Naive thymus-derived CD4-positive, alpha-beta T cell (primary cell): ENCODE measurements around the gene RRAD. TPM values are rescaled to one million over a fixed set of nuclear protein-coding genes. Genes with fewer than 3 reads are reported as not detected.

Experiments
- polyA plus RNA-seq, 2 donors: library from polyadenylated mRNA; unstranded; fragments of 300-500 nt; fragmentation: Illumina TruSeq; gene quantifications; one replicate each; pipeline ENCODE4 v1.2.3, GENCODE V29; 2021
- total RNA-seq, 6 experiments: library from RNA in 5 of 6; stranded (reverse) in 5 of 6; gene quantifications; 1 replicate in 5 of 6; 2 replicates in 1 of 6; pipeline ENCODE4 v1.2.3 and lab custom pipeline; 2021 to 2026

The RRAD gene
- total and polyA plus RNA-seq, 7 experiments from 2014 or later: 0.24 to 1.6 (median 0.88) TPM; not detected in 2

Other genes with a start within 250 kb of the RRAD start
- gene CMTM4, start 228.8 kb downstream of the RRAD start, total RNA-seq: 1 to 10 TPM; 1.5 to 2.5 (median 1.8) TPM
- gene CMTM4, start 228.8 kb downstream of the RRAD start, polyA plus RNA-seq: under 1 TPM; 0.07 to 0.12 TPM
- 10 to 100 TPM; 72.3 to 85.7 (median 80.9) TPM for gene DYNC1LI2, start 173.9 kb downstream of the RRAD start, total RNA-seq
- 10 to 100 TPM; 23.2 to 25.5 TPM for gene DYNC1LI2, start 173.9 kb downstream of the RRAD start, polyA plus RNA-seq
- gene TERB1, start 124.0 kb downstream of the RRAD start, total RNA-seq: under 1 TPM in 4 of 5 experiments, not detected in 1; 0.16 to 0.83 (median 0.37) TPM
- gene TERB1, start 124.0 kb downstream of the RRAD start, polyA plus RNA-seq: not detected
- 10 to 100 TPM; 62.3 to 96.6 (median 90.7) TPM for gene NAE1, start 94.6 kb downstream of the RRAD start, total RNA-seq
- gene NAE1, start 94.6 kb downstream of the RRAD start, polyA plus RNA-seq: 100 to 1,000 TPM; 103 TPM
- not detected for gene CA7, start 81.1 kb downstream of the RRAD start, total RNA-seq
- not detected for gene CA7, start 81.1 kb downstream of the RRAD start, polyA plus RNA-seq
- gene PDP2, start 45.0 kb downstream of the RRAD start, total RNA-seq: 10 to 100 TPM in 3 of 5 experiments, 1 to 10 TPM in 2; 4.5 to 24.0 (median 15.9) TPM
- gene PDP2, start 45.0 kb downstream of the RRAD start, polyA plus RNA-seq: 1 to 10 TPM; 1.6 to 2.6 TPM
- not detected for gene CDH16, start 6.7 kb downstream of the RRAD start, total RNA-seq
- gene CDH16, start 6.7 kb downstream of the RRAD start, polyA plus RNA-seq: not detected
- gene CIAO2B, start 8.9 kb upstream of the RRAD start, total RNA-seq: 100 to 1,000 TPM in 1 of 5 experiments, 10 to 100 TPM in 4; 47.0 to 116 (median 58.5) TPM
- gene CIAO2B, start 8.9 kb upstream of the RRAD start, polyA plus RNA-seq: 10 to 100 TPM; 89.0 to 93.4 TPM
- 10 to 100 TPM; 40.5 to 64.7 (median 55.3) TPM for gene CES2, start 10.0 kb upstream of the RRAD start, total RNA-seq
- gene CES2, start 10.0 kb upstream of the RRAD start, polyA plus RNA-seq: 10 to 100 TPM; 29.2 to 43.6 TPM
- gene CES3, start 35.7 kb upstream of the RRAD start, total RNA-seq: 10 to 100 TPM in 1 of 5 experiments, under 1 TPM in 3, not detected in 1; 0.32 to 11.5 (median 0.77) TPM
- gene CES3, start 35.7 kb upstream of the RRAD start, polyA plus RNA-seq: not detected
- gene CES4A, start 63.1 kb upstream of the RRAD start, total RNA-seq: 10 to 100 TPM; 17.2 to 53.8 (median 20.8) TPM
- 1 to 10 TPM; 5.1 to 7.6 TPM for gene CES4A, start 63.1 kb upstream of the RRAD start, polyA plus RNA-seq
- 100 to 1,000 TPM in 1 of 5 experiments, 10 to 100 TPM in 4; 75.4 to 223 (median 94.4) TPM for gene CBFB, start 103.6 kb upstream of the RRAD start, total RNA-seq
- gene CBFB, start 103.6 kb upstream of the RRAD start, polyA plus RNA-seq: 10 to 100 TPM; 53.2 to 56.3 TPM
- 10 to 100 TPM; 17.8 to 29.6 (median 21.2) TPM for gene PHAF1, start 184.4 kb upstream of the RRAD start, total RNA-seq
- 10 to 100 TPM in 1 of 2 donors, 1 to 10 TPM in 1; 8.9 to 21.4 TPM for gene PHAF1, start 184.4 kb upstream of the RRAD start, polyA plus RNA-seq
- gene B3GNT9, start 225.5 kb upstream of the RRAD start, total RNA-seq: 10 to 100 TPM in 1 of 5 experiments, 1 to 10 TPM in 4; 1.9 to 13.2 (median 2.7) TPM
- gene B3GNT9, start 225.5 kb upstream of the RRAD start, polyA plus RNA-seq: 1 to 10 TPM in 1 of 2 donors, under 1 TPM in 1; 0.78 to 2.4 TPM
- 10 to 100 TPM; 47.0 to 92.8 (median 52.8) TPM for gene TRADD, start 234.4 kb upstream of the RRAD start, total RNA-seq
- gene TRADD, start 234.4 kb upstream of the RRAD start, polyA plus RNA-seq: 10 to 100 TPM; 69.8 to 71.1 TPM
- gene FBXL8, start 234.4 kb upstream of the RRAD start, total RNA-seq: 10 to 100 TPM in 2 of 5 experiments, 1 to 10 TPM in 3; 8.7 to 84.7 (median 9.7) TPM
- 1 to 10 TPM; 5.2 to 7.8 TPM for gene FBXL8, start 234.4 kb upstream of the RRAD start, polyA plus RNA-seq
- gene HSF4, start 239.2 kb upstream of the RRAD start, total RNA-seq: 100 to 1,000 TPM in 1 of 5 experiments, 10 to 100 TPM in 2, 1 to 10 TPM in 2; 9.9 to 150 (median 15.5) TPM
- not detected for gene HSF4, start 239.2 kb upstream of the RRAD start, polyA plus RNA-seq
- 10 to 100 TPM in 1 of 5 experiments, 1 to 10 TPM in 3, under 1 TPM in 1; 0.89 to 66.0 (median 1.8) TPM for gene NOL3, start 245.0 kb upstream of the RRAD start, total RNA-seq
- not detected for gene NOL3, start 245.0 kb upstream of the RRAD start, polyA plus RNA-seq